H9 (cell line): Measurements from ENCODE around the gene PRKAG2. TPM values are rescaled to one million over a fixed set of nuclear protein-coding genes. Genes with fewer than 3 reads are reported as not detected.

Experiments
- DNase-seq: peaks from one replicate; pipeline ENCODE4 v3.0.0-alpha.2; 2017
- H2AFZ ChIP-seq: one replicate; pipeline ENCODE4 v1.6.1; 2013; ENCODE audit warnings: mild to moderate bottlenecking, low read length, control low read depth, moderate library complexity
- H2AK5ac ChIP-seq: 2 replicates; pipeline ENCODE4 v1.6.1; 2013; ENCODE audit warnings: low read length, control low read depth, mixed read lengths; ENCODE audit not compliant: insufficient read length
- H2BK120ac ChIP-seq: one replicate; pipeline ENCODE4 v1.6.1; 2013; ENCODE audit warnings: low read depth, mild to moderate bottlenecking, low read length, control low read depth, inconsistent platforms; ENCODE audit not compliant: poor library complexity, severe bottlenecking
- H2BK12ac ChIP-seq: 2 replicates; pipeline ENCODE4 v1.6.1; 2013; ENCODE audit warnings: low read length, control low read depth, mixed read lengths, low read depth; ENCODE audit not compliant: insufficient read length
- H2BK15ac ChIP-seq: 2 replicates; pipeline ENCODE4 v1.6.1; 2013; ENCODE audit warnings: low read depth, low read length, control low read depth
- H2BK20ac ChIP-seq: one replicate; pipeline ENCODE4 v1.6.1; 2013; ENCODE audit warnings: low read depth, mild to moderate bottlenecking, low read length, control low read depth, inconsistent platforms; ENCODE audit not compliant: poor library complexity, severe bottlenecking
- H2BK5ac ChIP-seq: 2 replicates; pipeline ENCODE4 v1.6.1; 2013; ENCODE audit warnings: low read length, control low read depth, mixed read lengths; ENCODE audit not compliant: insufficient read length
- H3K14ac ChIP-seq: 2 replicates; pipeline ENCODE4 v1.6.1; 2013; ENCODE audit warnings: low read length, control low read depth; ENCODE audit not compliant: insufficient read depth
- H3K18ac ChIP-seq: 2 replicates; pipeline ENCODE4 v1.6.1; 2013; ENCODE audit warnings: low read depth, mild to moderate bottlenecking, mixed read lengths, low read length, control low read depth; ENCODE audit not compliant: insufficient read length
- H3K23ac ChIP-seq: 2 replicates; pipeline ENCODE4 v1.6.1; 2013; ENCODE audit warnings: low read length, control low read depth, mixed read lengths, low read depth; ENCODE audit not compliant: insufficient read length
- H3K23me2 ChIP-seq: 2 replicates; pipeline ENCODE4 v1.6.1; 2013; ENCODE audit warnings: low read depth, mild to moderate bottlenecking, mixed read lengths, low read length, control low read depth; ENCODE audit not compliant: insufficient read length, poor library complexity, severe bottlenecking
- H3K27ac ChIP-seq: 2 replicates; pipeline ENCODE4 v1.5.1; 2013; ENCODE audit warnings: low read length, control low read depth, mixed read lengths, low read depth; ENCODE audit not compliant: insufficient read length
- H3K27me3 ChIP-seq: 2 replicates; pipeline ENCODE4 v1.6.1; 2013; ENCODE audit warnings: low read length, control low read depth, inconsistent platforms; ENCODE audit not compliant: insufficient read depth
- H3K4ac ChIP-seq: 2 replicates; pipeline ENCODE4 v1.6.1; 2013; ENCODE audit warnings: low read depth, mild to moderate bottlenecking, control low read depth, inconsistent platforms, low read length, moderate library complexity
- H3K4me1 ChIP-seq: 2 replicates; pipeline ENCODE4 v1.6.1; 2013; ENCODE audit warnings: low read length, control low read depth, inconsistent platforms; ENCODE audit not compliant: insufficient read depth
- H3K4me2 ChIP-seq: 2 replicates; pipeline ENCODE4 v1.6.1; 2013; ENCODE audit warnings: low read length, control low read depth, mixed read lengths; ENCODE audit not compliant: insufficient read length, insufficient read depth
- H3K56ac ChIP-seq: 2 replicates; pipeline ENCODE4 v1.6.1; 2013; ENCODE audit warnings: low read depth, mild to moderate bottlenecking, mixed read lengths, low read length, control low read depth; ENCODE audit not compliant: insufficient read length
- H3K79me1 ChIP-seq: 2 replicates; pipeline ENCODE4 v1.6.1; 2013; ENCODE audit warnings: low read depth, mild to moderate bottlenecking, moderate library complexity, low read length, control low read depth, inconsistent platforms; ENCODE audit not compliant: insufficient read depth, poor library complexity, severe bottlenecking
- H3K79me2 ChIP-seq: 2 replicates; pipeline ENCODE4 v1.6.1; 2013; ENCODE audit warnings: low read length, control low read depth, inconsistent platforms; ENCODE audit not compliant: insufficient read depth
- H3K9ac ChIP-seq: 2 replicates; pipeline ENCODE4 v1.6.1; 2013; ENCODE audit warnings: low read length, control low read depth, mixed read lengths; ENCODE audit not compliant: insufficient read length; ENCODE audit errors: extremely low read depth
- H3K9me3 ChIP-seq: one replicate; pipeline ENCODE4 v1.6.1; 2013; ENCODE audit warnings: low read depth, low read length, inconsistent platforms; ENCODE audit not compliant: control insufficient read depth
- H3T11ph ChIP-seq: one replicate; pipeline ENCODE4 v1.6.1; 2013; ENCODE audit warnings: mild to moderate bottlenecking, low read length, control low read depth, inconsistent platforms
- H4K20me1 ChIP-seq: one replicate; pipeline ENCODE4 v1.6.1; 2013; ENCODE audit not compliant: control insufficient read depth, insufficient read length, insufficient read depth
- H4K5ac ChIP-seq: 2 replicates; pipeline ENCODE4 v1.6.1; 2013; ENCODE audit warnings: low read depth, mild to moderate bottlenecking, mixed read lengths, low read length, control low read depth; ENCODE audit not compliant: insufficient read length
- H4K8ac ChIP-seq: replicated peaks from 2 replicates; pipeline ENCODE4 v1.6.1; 2013; ENCODE audit warnings: low read length, control low read depth, mixed read lengths, low read depth; ENCODE audit not compliant: insufficient read length
- H4K91ac ChIP-seq: 2 replicates; pipeline ENCODE4 v1.6.1; 2013; ENCODE audit warnings: low read depth, mild to moderate bottlenecking, moderate library complexity, mixed read lengths, low read length, control low read depth; ENCODE audit not compliant: insufficient read length
- H3K27ac Mint-ChIP-seq, 3 experiments: 2 replicates in 2 of 3; 3 replicates in 1 of 3; pipeline ENCODE4 v1.8.0; 2020 to 2021; ENCODE audit warnings: mixed read lengths in 3 of 3, mild to moderate bottlenecking in 1 of 3, moderate library complexity in 1 of 3
- H3K27me3 Mint-ChIP-seq: 2 replicates; pipeline ENCODE4 v1.8.0; 2021; ENCODE audit warnings: low read depth, mild to moderate bottlenecking, moderate library complexity, mixed read lengths
- H3K36me3 Mint-ChIP-seq, 3 experiments: 2 replicates in 2 of 3; 3 replicates in 1 of 3; pipeline ENCODE4 v1.8.0; 2020 to 2021; ENCODE audit warnings: low read depth in 3 of 3, mixed read lengths in 3 of 3; ENCODE audit not compliant: insufficient read depth in 1 of 3
- H3K4me1 Mint-ChIP-seq, 2 experiments: 2 replicates each; pipeline ENCODE4 v1.8.0; 2020; ENCODE audit warnings: mixed read lengths in 2 of 2
- H3K4me3 Mint-ChIP-seq, 2 experiments: 2 replicates in 1 of 2; 3 replicates in 1 of 2; pipeline ENCODE4 v1.8.0; 2020 to 2021; ENCODE audit warnings: mild to moderate bottlenecking in 2 of 2, mixed read lengths in 2 of 2, moderate library complexity in 1 of 2
- H3K9me3 Mint-ChIP-seq, 2 experiments: 2 replicates in 1 of 2; 3 replicates in 1 of 2; pipeline ENCODE4 v1.8.0; 2020; ENCODE audit warnings: mild to moderate bottlenecking in 2 of 2, mixed read lengths in 2 of 2, moderate library complexity in 1 of 2
- CTCF ChIP-seq: fragments of 200-600 bp; sonication (generic); conservative IDR thresholded peaks from 3 replicates; pipeline ENCODE4 v1.8.0; 2021; ENCODE audit warnings: antibody characterized with exemption, mild to moderate bottlenecking
- WGBS: extraction: QIAGEN DNeasy Blood & Tissue Kit; methylation state at CpG from one replicate; pipeline ENCODE4 v1.1.7; 2013; ENCODE audit warnings: missing lambda C conversion rate, low lambda C conversion rate, mixed read lengths; ENCODE audit not compliant: insufficient read length; ENCODE audit errors: extremely low coverage; 5-methylcytosine and 5-hydroxymethylcytosine counted together
- total RNA-seq: library from RNA; stranded (reverse); gene quantifications from 2 replicates; pipeline ENCODE4 v1.2.1, GENCODE V29; 2021

Gene PRKAG2
- total RNA-seq, 1 experiment from 2014 or later = 11.8 TPM

GRCh38 chr7:151642746-151643145 is 234.2 kb downstream of the PRKAG2 start:
- peaks cover 8 to 11% of the 10 kb centered on the region in 2 experiments; a peak in 3 of 5 replicates for H3K9me3 Mint-ChIP-seq
- Histone ChIP-seq H3K4me1 (no peaks in the 10 kb centered on the region), H4K8ac (no peak overlapping the region), H3K4ac (no peak overlapping the region), H2BK5ac (no peak overlapping the region), H4K20me1 (no peaks in the 10 kb centered on the region), H3K79me1 (no peaks in the 10 kb centered on the region), H2AFZ (no peak overlapping the region), H3T11ph (no peak overlapping the region), H3K56ac (no peak overlapping the region), H4K5ac (no peak overlapping the region), H2BK20ac (no peak overlapping the region), H3K23me2 (no peaks in the 10 kb centered on the region), H2BK15ac (no peak overlapping the region), H2AK5ac (no peak overlapping the region), H4K91ac (no peak overlapping the region), H3K27me3 (no peaks in the 10 kb centered on the region), H3K14ac (no peak overlapping the region), H3K9ac (no peak overlapping the region), H3K27ac (no peak overlapping the region), H3K4me2 (no peak overlapping the region), H3K9me3 (no peaks in the 10 kb centered on the region), H3K23ac (no peak overlapping the region), H2BK12ac (no peak overlapping the region), H3K79me2 (no peaks in the 10 kb centered on the region), H3K18ac (no peak overlapping the region), H2BK120ac (no peak overlapping the region)
- WGBS = no CpG with 5 or more reads among the region's 3 CpGs
- H3K36me3 Mint-ChIP-seq = no peaks in the 10 kb centered on the region; a peak in 1 of 7 replicates
- no peak for DNase-seq
- no peak overlapping the region for H3K4me3 Mint-ChIP-seq
- no peak for TF ChIP-seq CTCF
- peaks cover under 1% of the 10 kb centered on the region; the same call in 1 of the 2 replicates for H3K27me3 Mint-ChIP-seq
- H3K4me1 Mint-ChIP-seq = peaks cover 3 to 5% of the 10 kb centered on the region in 2 experiments; a peak in 2 of 4 replicates
- H3K27ac Mint-ChIP-seq = no peak overlapping the region
